Keratinocyte (primary cell): Measurements from ENCODE around the gene ANKRD30A.
"Not testable (repeated sequence)": the region's sequence is repeated elsewhere in the genome, so short reads cannot be mapped to it uniquely, and the experiment has no call there.

ENCODE experiments used
- CTCF ChIP-seq, 3 experiments: IDR thresholded peaks in 1 of 3; conservative IDR thresholded peaks in 1 of 3; optimal IDR thresholded peaks in 1 of 3; 2 replicates in 2 of 3; 3 replicates in 1 of 3; pipeline versions ENCODE3 to v1.5.1; 2011; ENCODE audit warnings: low read length in 3 of 3, mild to moderate bottlenecking in 3 of 3, moderate library complexity in 2 of 3, control low read depth in 1 of 3, inconsistent platforms in 1 of 3; ENCODE audit not compliant: insufficient read depth in 2 of 3; ENCODE audit errors: extremely low read depth in 1 of 3
- EZH2 ChIP-seq: IDR thresholded peaks from one replicate; pipeline ENCODE4 v1.6.1; 2012; ENCODE audit warnings: inconsistent platforms, mild to moderate bottlenecking, low read length, moderate library complexity

DNA sequence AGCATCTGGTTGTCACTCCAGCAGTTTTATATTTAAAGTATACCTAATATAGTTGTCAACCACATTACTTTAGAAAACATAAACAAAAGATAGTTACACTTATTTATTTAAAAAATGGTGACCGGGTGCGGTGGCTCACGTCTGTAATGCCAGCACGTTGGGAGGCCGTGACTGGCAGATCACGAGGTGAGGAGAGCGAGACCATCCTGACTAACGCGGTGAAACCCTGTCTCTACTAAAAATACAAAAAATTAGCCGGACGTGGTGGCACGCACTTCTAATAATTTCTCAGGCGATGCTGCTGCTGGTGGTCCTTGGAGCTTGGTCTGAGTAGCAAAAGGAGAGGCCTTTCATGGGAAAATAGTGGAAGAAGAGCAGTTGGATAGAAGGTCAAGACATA, 46.5 kb downstream of the ANKRD30A start:
- not testable (repeated sequence) for TF ChIP-seq CTCF (optimal IDR thresholded peaks at IDR 0.05 in 1 of 3, IDR thresholded peaks at IDR 0.05 in 1 of 3, conservative IDR thresholded peaks at IDR 0.05 in 1 of 3; ENCODE audit: extremely low read depth in 1 of 3, insufficient read depth in 2 of 3, low read length in 3 of 3); EZH2
